ENCODE measurements around the gene TOP3B.

DNA sequence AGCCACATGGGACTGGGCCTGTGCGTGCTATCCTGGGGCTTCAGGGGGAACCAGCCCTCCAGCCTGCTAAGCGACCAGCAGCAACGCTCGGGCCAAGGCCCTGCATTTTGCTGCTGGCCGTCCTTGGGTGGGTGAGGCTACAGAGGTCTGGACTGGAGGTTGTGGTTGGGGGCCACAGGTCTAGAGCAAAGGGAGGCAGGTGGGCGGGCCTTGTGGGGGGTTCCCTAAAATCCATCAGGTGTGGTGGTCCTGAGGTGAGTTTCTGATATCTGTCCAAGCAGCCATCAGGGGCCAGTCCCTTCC, 64.7 kb downstream of the TOP3B start:
- TF ChIP-seq, protein P1, sequence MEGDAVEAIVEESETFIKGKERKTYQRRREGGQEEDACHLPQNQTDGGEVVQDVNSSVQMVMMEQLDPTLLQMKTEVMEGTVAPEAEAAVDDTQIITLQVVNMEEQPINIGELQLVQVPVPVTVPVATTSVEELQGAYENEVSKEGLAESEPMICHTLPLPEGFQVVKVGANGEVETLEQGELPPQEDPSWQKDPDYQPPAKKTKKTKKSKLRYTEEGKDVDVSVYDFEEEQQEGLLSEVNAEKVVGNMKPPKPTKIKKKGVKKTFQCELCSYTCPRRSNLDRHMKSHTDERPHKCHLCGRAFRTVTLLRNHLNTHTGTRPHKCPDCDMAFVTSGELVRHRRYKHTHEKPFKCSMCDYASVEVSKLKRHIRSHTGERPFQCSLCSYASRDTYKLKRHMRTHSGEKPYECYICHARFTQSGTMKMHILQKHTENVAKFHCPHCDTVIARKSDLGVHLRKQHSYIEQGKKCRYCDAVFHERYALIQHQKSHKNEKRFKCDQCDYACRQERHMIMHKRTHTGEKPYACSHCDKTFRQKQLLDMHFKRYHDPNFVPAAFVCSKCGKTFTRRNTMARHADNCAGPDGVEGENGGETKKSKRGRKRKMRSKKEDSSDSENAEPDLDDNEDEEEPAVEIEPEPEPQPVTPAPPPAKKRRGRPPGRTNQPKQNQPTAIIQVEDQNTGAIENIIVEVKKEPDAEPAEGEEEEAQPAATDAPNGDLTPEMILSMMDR (conservative IDR thresholded peaks at IDR 0.05; ENCODE audit: low read depth in 2 of 2), result no peak
- TF ChIP-seq EZH2 (IDR thresholded peaks at IDR 0.05; ENCODE audit: low read depth, unreplicated experiment), result no peak
- TF ChIP-seq POLR2AphosphoS5 (IDR thresholded peaks at IDR 0.05; ENCODE audit: low read depth), result no peak
- TF ChIP-seq EZH2phosphoT487 (IDR thresholded peaks at IDR 0.05; ENCODE audit: unreplicated experiment), result no peak
- TF ChIP-seq, protein P2, sequence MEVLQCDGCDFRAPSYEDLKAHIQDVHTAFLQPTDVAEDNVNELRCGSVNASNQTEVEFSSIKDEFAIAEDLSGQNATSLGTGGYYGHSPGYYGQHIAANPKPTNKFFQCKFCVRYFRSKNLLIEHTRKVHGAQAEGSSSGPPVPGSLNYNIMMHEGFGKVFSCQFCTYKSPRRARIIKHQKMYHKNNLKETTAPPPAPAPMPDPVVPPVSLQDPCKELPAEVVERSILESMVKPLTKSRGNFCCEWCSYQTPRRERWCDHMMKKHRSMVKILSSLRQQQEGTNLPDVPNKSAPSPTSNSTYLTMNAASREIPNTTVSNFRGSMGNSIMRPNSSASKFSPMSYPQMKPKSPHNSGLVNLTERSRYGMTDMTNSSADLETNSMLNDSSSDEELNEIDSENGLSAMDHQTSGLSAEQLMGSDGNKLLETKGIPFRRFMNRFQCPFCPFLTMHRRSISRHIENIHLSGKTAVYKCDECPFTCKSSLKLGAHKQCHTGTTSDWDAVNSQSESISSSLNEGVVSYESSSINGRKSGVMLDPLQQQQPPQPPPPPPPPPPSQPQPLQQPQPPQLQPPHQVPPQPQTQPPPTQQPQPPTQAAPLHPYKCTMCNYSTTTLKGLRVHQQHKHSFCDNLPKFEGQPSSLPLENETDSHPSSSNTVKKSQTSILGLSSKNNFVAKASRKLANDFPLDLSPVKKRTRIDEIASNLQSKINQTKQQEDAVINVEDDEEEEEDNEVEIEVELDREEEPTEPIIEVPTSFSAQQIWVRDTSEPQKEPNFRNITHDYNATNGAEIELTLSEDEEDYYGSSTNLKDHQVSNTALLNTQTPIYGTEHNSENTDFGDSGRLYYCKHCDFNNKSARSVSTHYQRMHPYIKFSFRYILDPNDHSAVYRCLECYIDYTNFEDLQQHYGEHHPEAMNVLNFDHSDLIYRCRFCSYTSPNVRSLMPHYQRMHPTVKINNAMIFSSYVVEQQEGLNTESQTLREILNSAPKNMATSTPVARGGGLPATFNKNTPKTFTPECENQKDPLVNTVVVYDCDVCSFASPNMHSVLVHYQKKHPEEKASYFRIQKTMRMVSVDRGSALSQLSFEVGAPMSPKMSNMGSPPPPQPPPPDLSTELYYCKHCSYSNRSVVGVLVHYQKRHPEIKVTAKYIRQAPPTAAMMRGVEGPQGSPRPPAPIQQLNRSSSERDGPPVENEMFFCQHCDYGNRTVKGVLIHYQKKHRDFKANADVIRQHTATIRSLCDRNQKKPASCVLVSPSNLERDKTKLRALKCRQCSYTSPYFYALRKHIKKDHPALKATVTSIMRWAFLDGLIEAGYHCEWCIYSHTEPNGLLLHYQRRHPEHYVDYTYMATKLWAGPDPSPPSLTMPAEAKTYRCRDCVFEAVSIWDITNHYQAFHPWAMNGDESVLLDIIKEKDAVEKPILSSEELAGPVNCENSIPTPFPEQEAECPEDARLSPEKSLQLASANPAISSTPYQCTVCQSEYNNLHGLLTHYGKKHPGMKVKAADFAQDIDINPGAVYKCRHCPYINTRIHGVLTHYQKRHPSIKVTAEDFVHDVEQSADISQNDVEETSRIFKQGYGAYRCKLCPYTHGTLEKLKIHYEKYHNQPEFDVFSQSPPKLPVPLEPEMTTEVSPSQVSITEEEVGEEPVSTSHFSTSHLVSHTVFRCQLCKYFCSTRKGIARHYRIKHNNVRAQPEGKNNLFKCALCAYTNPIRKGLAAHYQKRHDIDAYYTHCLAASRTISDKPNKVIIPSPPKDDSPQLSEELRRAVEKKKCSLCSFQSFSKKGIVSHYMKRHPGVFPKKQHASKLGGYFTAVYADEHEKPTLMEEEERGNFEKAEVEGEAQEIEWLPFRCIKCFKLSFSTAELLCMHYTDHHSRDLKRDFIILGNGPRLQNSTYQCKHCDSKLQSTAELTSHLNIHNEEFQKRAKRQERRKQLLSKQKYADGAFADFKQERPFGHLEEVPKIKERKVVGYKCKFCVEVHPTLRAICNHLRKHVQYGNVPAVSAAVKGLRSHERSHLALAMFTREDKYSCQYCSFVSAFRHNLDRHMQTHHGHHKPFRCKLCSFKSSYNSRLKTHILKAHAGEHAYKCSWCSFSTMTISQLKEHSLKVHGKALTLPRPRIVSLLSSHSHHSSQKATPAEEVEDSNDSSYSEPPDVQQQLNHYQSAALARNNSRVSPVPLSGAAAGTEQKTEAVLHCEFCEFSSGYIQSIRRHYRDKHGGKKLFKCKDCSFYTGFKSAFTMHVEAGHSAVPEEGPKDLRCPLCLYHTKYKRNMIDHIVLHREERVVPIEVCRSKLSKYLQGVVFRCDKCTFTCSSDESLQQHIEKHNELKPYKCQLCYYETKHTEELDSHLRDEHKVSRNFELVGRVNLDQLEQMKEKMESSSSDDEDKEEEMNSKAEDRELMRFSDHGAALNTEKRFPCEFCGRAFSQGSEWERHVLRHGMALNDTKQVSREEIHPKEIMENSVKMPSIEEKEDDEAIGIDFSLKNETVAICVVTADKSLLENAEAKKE (CRISPR knock-in tag; IDR thresholded peaks at IDR 0.05), result no peak
- TF ChIP-seq CREB1 (CRISPR knock-in tag; IDR thresholded peaks at IDR 0.05; ENCODE audit: low read depth), result no peak
- TF ChIP-seq, protein P3, sequence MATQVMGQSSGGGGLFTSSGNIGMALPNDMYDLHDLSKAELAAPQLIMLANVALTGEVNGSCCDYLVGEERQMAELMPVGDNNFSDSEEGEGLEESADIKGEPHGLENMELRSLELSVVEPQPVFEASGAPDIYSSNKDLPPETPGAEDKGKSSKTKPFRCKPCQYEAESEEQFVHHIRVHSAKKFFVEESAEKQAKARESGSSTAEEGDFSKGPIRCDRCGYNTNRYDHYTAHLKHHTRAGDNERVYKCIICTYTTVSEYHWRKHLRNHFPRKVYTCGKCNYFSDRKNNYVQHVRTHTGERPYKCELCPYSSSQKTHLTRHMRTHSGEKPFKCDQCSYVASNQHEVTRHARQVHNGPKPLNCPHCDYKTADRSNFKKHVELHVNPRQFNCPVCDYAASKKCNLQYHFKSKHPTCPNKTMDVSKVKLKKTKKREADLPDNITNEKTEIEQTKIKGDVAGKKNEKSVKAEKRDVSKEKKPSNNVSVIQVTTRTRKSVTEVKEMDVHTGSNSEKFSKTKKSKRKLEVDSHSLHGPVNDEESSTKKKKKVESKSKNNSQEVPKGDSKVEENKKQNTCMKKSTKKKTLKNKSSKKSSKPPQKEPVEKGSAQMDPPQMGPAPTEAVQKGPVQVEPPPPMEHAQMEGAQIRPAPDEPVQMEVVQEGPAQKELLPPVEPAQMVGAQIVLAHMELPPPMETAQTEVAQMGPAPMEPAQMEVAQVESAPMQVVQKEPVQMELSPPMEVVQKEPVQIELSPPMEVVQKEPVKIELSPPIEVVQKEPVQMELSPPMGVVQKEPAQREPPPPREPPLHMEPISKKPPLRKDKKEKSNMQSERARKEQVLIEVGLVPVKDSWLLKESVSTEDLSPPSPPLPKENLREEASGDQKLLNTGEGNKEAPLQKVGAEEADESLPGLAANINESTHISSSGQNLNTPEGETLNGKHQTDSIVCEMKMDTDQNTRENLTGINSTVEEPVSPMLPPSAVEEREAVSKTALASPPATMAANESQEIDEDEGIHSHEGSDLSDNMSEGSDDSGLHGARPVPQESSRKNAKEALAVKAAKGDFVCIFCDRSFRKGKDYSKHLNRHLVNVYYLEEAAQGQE (IDR thresholded peaks at IDR 0.05; ENCODE audit: unreplicated experiment), result no peak
- TF ChIP-seq NANOG (IDR thresholded peaks at IDR 0.05; ENCODE audit: borderline replicate concordance), result no peak
- TF ChIP-seq, protein P4, sequence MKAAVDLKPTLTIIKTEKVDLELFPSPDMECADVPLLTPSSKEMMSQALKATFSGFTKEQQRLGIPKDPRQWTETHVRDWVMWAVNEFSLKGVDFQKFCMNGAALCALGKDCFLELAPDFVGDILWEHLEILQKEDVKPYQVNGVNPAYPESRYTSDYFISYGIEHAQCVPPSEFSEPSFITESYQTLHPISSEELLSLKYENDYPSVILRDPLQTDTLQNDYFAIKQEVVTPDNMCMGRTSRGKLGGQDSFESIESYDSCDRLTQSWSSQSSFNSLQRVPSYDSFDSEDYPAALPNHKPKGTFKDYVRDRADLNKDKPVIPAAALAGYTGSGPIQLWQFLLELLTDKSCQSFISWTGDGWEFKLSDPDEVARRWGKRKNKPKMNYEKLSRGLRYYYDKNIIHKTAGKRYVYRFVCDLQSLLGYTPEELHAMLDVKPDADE (IDR thresholded peaks at IDR 0.05), result no peak
- TF ChIP-seq JUNB (IDR thresholded peaks at IDR 0.05; ENCODE audit: unreplicated experiment), result no peak
- TF ChIP-seq ZNF114 (CRISPR knock-in tag; IDR thresholded peaks at IDR 0.05), result no peak
- no peak for TF ChIP-seq ZNF331 (CRISPR knock-in tag; IDR thresholded peaks at IDR 0.05; ENCODE audit: low read depth)

Measured in GM23338 (cell line).